Calu3 (cell line): ENCODE measurements around the gene HNRNPU. TPM values are rescaled to one million over a fixed set of nuclear protein-coding genes. Genes with fewer than 3 reads are reported as not detected.
A peak's percentile ranks its signal among the peaks of the same experiment; 100 is the strongest.

Experiments
- BruUV-seq: library from RNA; stranded (reverse); fragments of 400-500 nt; replicated peaks from 2 replicates; lab custom pipeline; 2021; lab: Mats Ljungman, UMichigan
- CTCF ChIA-PET: fragments of 300-600 bp; sonication (Branson Sonifier 250); formaldehyde crosslinking; loops from one replicate; lab custom pipeline; 2022; ENCODE audit warnings: antibody characterized with exemption; lab: Charles Lee
- DNase-seq: peaks from one replicate; pipeline ENCODE4 v3.0.0; 2022
- H3K27ac Mint-ChIP-seq: one replicate; pipeline ENCODE4 v1.8.0; 2022; ENCODE audit warnings: mixed read lengths; ENCODE audit not compliant: unreplicated experiment
- H3K27me3 Mint-ChIP-seq: one replicate; pipeline ENCODE4 v1.8.0; 2022; ENCODE audit warnings: mixed read lengths; ENCODE audit not compliant: unreplicated experiment
- H3K36me3 Mint-ChIP-seq: one replicate; pipeline ENCODE4 v1.8.0; 2022; ENCODE audit warnings: mild to moderate bottlenecking, moderate library complexity, mixed read lengths; ENCODE audit not compliant: insufficient read depth, unreplicated experiment
- H3K4me1 Mint-ChIP-seq: one replicate; pipeline ENCODE4 v1.8.0; 2022; ENCODE audit warnings: mild to moderate bottlenecking, low read depth, mixed read lengths; ENCODE audit not compliant: unreplicated experiment
- H3K4me3 Mint-ChIP-seq: one replicate; pipeline ENCODE4 v1.8.0; 2022; ENCODE audit warnings: mild to moderate bottlenecking, low read depth, moderate library complexity, mixed read lengths; ENCODE audit not compliant: unreplicated experiment
- H3K9me3 Mint-ChIP-seq: one replicate; pipeline ENCODE4 v1.8.0; 2022; ENCODE audit warnings: low read depth, mixed read lengths; ENCODE audit not compliant: unreplicated experiment
- CTCF ChIP-seq: fragments of 200-600 bp; IDR thresholded peaks from one replicate; pipeline ENCODE4 v1.8.0; 2022; ENCODE audit warnings: antibody characterized with exemption; ENCODE audit not compliant: unreplicated experiment
- intact Hi-C: fragments of 100-400 bp; cut with micrococcal nuclease; formaldehyde crosslinking; loops from one replicate; pipeline ENCODE4 v1.10.0; 2022; ENCODE audit not compliant: unreplicated experiment
- total RNA-seq: library from RNA; stranded (reverse); gene quantifications from 2 replicates; pipeline ENCODE4 v1.2.3, GENCODE V29; 2022

HNRNPU gene
- total RNA-seq, 1 experiment from 2014 or later: 453 TPM

- BruUV-seq: no TSS peak
- no peaks in the 10 kb centered on the region for H3K9me3 Mint-ChIP-seq
- intact Hi-C loops: loop anchor here (2.0 kb wide), 1 partner anchor 24 kb away; no protein-coding TSS in a partner anchor
- H3K4me3 Mint-ChIP-seq: peak overlapping the region; percentile 84
- peak overlapping the region; percentile 100 for H3K27ac Mint-ChIP-seq
- H3K4me1 Mint-ChIP-seq: peaks cover 70% of the 10 kb centered on the region
- peaks cover 80% of the 10 kb centered on the region for H3K36me3 Mint-ChIP-seq
- CTCF ChIA-PET: interaction anchor here (0.5 to 1.6 kb wide), 3 partner anchors 26 to 233 kb away, joined by 3 to 5 read pairs (median 4); no protein-coding TSS in a partner anchor
- no peak for TF ChIP-seq CTCF
- no peaks in the 10 kb centered on the region for H3K27me3 Mint-ChIP-seq
- DNase-seq: no peak
Measured at GRCh38 chr1:244836584-244836983, 27.8 kb downstream of the HNRNPU start.

- CTCF ChIA-PET: interaction anchor here (0.6 to 1.6 kb wide), 3 partner anchors 26 to 632 kb away, joined by 3 to 5 read pairs (median 4); no protein-coding TSS in a partner anchor
- intact Hi-C loops: loop anchor here (2.0 kb wide), 1 partner anchor 25 kb away; no protein-coding TSS in a partner anchor
- Mint-ChIP-seq H3K4me1 (peaks cover 65% of the 10 kb centered on the region), H3K27me3 (no peaks in the 10 kb centered on the region), H3K27ac (peak overlapping the region; percentile 100), H3K36me3 (peaks cover 76% of the 10 kb centered on the region), H3K9me3 (no peaks in the 10 kb centered on the region), H3K4me3 (peak overlapping the region; percentile 84)
- BruUV-seq: TSS peak; percentile 64
- no peak for TF ChIP-seq CTCF
- DNase-seq: peak; percentile 27
Measured at GRCh38 chr1:244836135-244836521, 28.2 kb downstream of the HNRNPU start.

- CTCF ChIA-PET: interaction anchor here (0.6 to 1.6 kb wide), 4 partner anchors 27 to 633 kb away, joined by 3 to 5 read pairs (median 4); no protein-coding TSS in a partner anchor
- BruUV-seq: no TSS peak
- TF ChIP-seq CTCF: no peak
- H3K4me1 Mint-ChIP-seq: peaks cover 59% of the 10 kb centered on the region
- intact Hi-C loops: loop anchor here (2.0 kb wide), 1 partner anchor 25 kb away; no protein-coding TSS in a partner anchor
- no peaks in the 10 kb centered on the region for H3K9me3 Mint-ChIP-seq
- peak; percentile 84 for DNase-seq
- no peaks in the 10 kb centered on the region for H3K27me3 Mint-ChIP-seq
- peak within 1 kb of the TSS; percentile 84 for H3K4me3 Mint-ChIP-seq
- H3K27ac Mint-ChIP-seq: peak within 1 kb of the TSS; percentile 100
- H3K36me3 Mint-ChIP-seq: peaks cover 69% of the 10 kb centered on the region
Measured at GRCh38 chr1:244835276-244836134, 28.8 kb downstream of the HNRNPU start, which contains the start of gene COX20. TSS of gene COX20 (plus strand) at chr1:244835658. CDS start at chr1:244835715, 57 bp downstream.

GRCh38 chr1:244834543-244835275 is 29.6 kb downstream of the HNRNPU start:
- H3K36me3 Mint-ChIP-seq: peaks cover 61% of the 10 kb centered on the region
- H3K4me1 Mint-ChIP-seq: peaks cover 51% of the 10 kb centered on the region
- no peaks in the 10 kb centered on the region for H3K9me3 Mint-ChIP-seq
- peak; percentile 94 for DNase-seq
- no peak for TF ChIP-seq CTCF
- BruUV-seq: TSS peak; percentile 75
- intact Hi-C loops: no loop called here
- peak overlapping the region; percentile 100 for H3K27ac Mint-ChIP-seq
- H3K4me3 Mint-ChIP-seq: peak overlapping the region; percentile 84
- CTCF ChIA-PET: interaction anchor here (0.6 to 1.3 kb wide), 5 partner anchors 33 to 1669 kb away, joined by 3 to 5 read pairs (median 3); no protein-coding TSS in a partner anchor
- H3K27me3 Mint-ChIP-seq: no peaks in the 10 kb centered on the region
